ENCODE results near the gene PLEKHO2.

- TF ChIP-seq EZH2 (IDR thresholded peaks at IDR 0.05; ENCODE audit: insufficient read depth, poor library complexity, severe bottlenecking) = no peak
- TF ChIP-seq EZH2phosphoT487 (IDR thresholded peaks at IDR 0.05; ENCODE audit: insufficient read depth, low read depth) = no peak
Observed at GRCh38 chr15:64895285-64896065, 53.8 kb downstream of the PLEKHO2 start.
